SK-N-SH (cell line): Measurements from ENCODE around the gene TAAR2. TPM values are rescaled to one million over a fixed set of nuclear protein-coding genes. Genes with fewer than 3 reads are reported as not detected.

ENCODE experiments used
- CTCF ChIA-PET: fragments of 300-600, 350-600 bp; formaldehyde crosslinking; extraction: SDS; loops from one replicate; lab custom pipeline; 2021; lab: Yijun Ruan, JAX
- POLR2A ChIA-PET: fragments of 350-600 bp; sonication (Branson Sonifier 250); formaldehyde crosslinking; extraction: SDS; loops from one replicate; lab custom pipeline; 2020; ENCODE audit warnings: antibody characterized with exemption, inconsistent platforms; lab: Yijun Ruan, JAX
- DNase-seq: peaks from one replicate; pipeline ENCODE4 v3.0.0; 2012
- H2AFZ ChIP-seq: fragments of 200-600 bp; sonication (generic); 2 replicates; pipeline ENCODE4 v1.8.1; 2016; ENCODE audit warnings: antibody characterized with exemption, mild to moderate bottlenecking, low read depth
- H3F3A ChIP-seq: fragments of 200-600 bp; sonication (generic); replicated peaks from 2 replicates; pipeline ENCODE3; 2016; ENCODE audit warnings: antibody characterized with exemption, mild to moderate bottlenecking; ENCODE audit not compliant: insufficient read depth
- H3K27ac ChIP-seq, 2 experiments: fragments of 200-500 bp in 1 of 2; fragments of 200-600 bp in 1 of 2; sonication (Bioruptor generic) in 1 of 2; sonication (generic), shearing (Covaris generic) in 1 of 2; 2 replicates each; pipeline versions ENCODE4 v1.5.1 to v1.6.1; 2014 to 2016; ENCODE audit warnings: low read depth in 2 of 2, inconsistent platforms in 1 of 2, low read length in 1 of 2, mild to moderate bottlenecking in 1 of 2, mixed read lengths in 1 of 2
- H3K27me3 ChIP-seq: fragments of 200-600 bp; sonication (generic), shearing (Covaris generic); 2 replicates; pipeline ENCODE4 v1.6.1; 2016; ENCODE audit warnings: mixed run types; ENCODE audit not compliant: insufficient read depth
- H3K36me3 ChIP-seq, 2 experiments: fragments of 200-500 bp in 1 of 2; fragments of 200-600 bp in 1 of 2; sonication (Bioruptor generic) in 1 of 2; sonication (generic) in 1 of 2; replicated peaks in 1 of 2; 2 replicates each; pipeline versions ENCODE3 to v1.5.1; 2014 to 2016; ENCODE audit warnings: low read length in 1 of 2, mild to moderate bottlenecking in 1 of 2; ENCODE audit not compliant: insufficient read depth in 2 of 2, control insufficient read depth in 1 of 2
- H3K4me1 ChIP-seq, 2 experiments: fragments of 200-500 bp in 1 of 2; fragments of 200-600 bp in 1 of 2; sonication (Bioruptor generic) in 1 of 2; sonication (generic), shearing (Covaris generic) in 1 of 2; 2 replicates each; pipeline versions ENCODE4 v1.5.1 to v1.6.1; 2014 to 2016; ENCODE audit warnings: low read depth in 1 of 2, low read length in 1 of 2, mixed run types in 1 of 2; ENCODE audit not compliant: insufficient read depth in 2 of 2, control insufficient read depth in 1 of 2
- H3K4me2 ChIP-seq: fragments of 200-600 bp; sonication (generic), shearing (Covaris generic); 2 replicates; pipeline ENCODE4 v1.6.1; 2017; ENCODE audit warnings: mixed run types
- H3K4me3 ChIP-seq, 2 experiments: fragments of 200-500 bp in 1 of 2; fragments of 200-600 bp in 1 of 2; sonication (Bioruptor generic) in 1 of 2; sonication (generic), shearing (Covaris generic) in 1 of 2; 2 replicates each; pipeline versions ENCODE4 v1.5.1 to v1.8.1; 2014 to 2016; ENCODE audit warnings: low read depth in 2 of 2, inconsistent platforms in 1 of 2, low read length in 1 of 2, mild to moderate bottlenecking in 1 of 2, mixed read lengths in 1 of 2, moderate library complexity in 1 of 2
- H3K79me2 ChIP-seq: fragments of 200-600 bp; sonication (generic); 2 replicates; pipeline ENCODE4 v1.8.1; 2017; ENCODE audit warnings: mild to moderate bottlenecking; ENCODE audit not compliant: insufficient read depth
- H3K9ac ChIP-seq: fragments of 200-600 bp; sonication (generic); 2 replicates; pipeline ENCODE4 v1.6.1; 2017; ENCODE audit warnings: mixed run types
- H3K9me2 ChIP-seq: fragments of 200-600 bp; sonication (generic); 2 replicates; pipeline ENCODE4 v1.6.1; 2017; ENCODE audit warnings: mixed run types
- H3K9me3 ChIP-seq: fragments of 200-600 bp; sonication (generic); 2 replicates; pipeline ENCODE4 v1.6.1; 2017; ENCODE audit warnings: mixed run types, mild to moderate bottlenecking, moderate library complexity
- H4K20me1 ChIP-seq: fragments of 200-600 bp; sonication (generic); 2 replicates; pipeline ENCODE4 v1.6.1; 2017; ENCODE audit warnings: mild to moderate bottlenecking, mixed run types; ENCODE audit not compliant: insufficient read depth
- EZH2phosphoT487 ChIP-seq: fragments of 200-600 bp; sonication (generic); IDR thresholded peaks from 2 replicates; pipeline ENCODE4 v1.6.1; 2017; ENCODE audit warnings: low read depth, mixed run types, mild to moderate bottlenecking, antibody characterized with exemption, moderate library complexity, borderline replicate concordance
- FOXM1 ChIP-seq: IDR thresholded peaks from 2 replicates; pipeline ENCODE4 v1.4.0; 2012; ENCODE audit warnings: low read depth, mild to moderate bottlenecking
- JUND ChIP-seq: IDR thresholded peaks from 2 replicates; pipeline ENCODE4 v1.4.0; 2012
- MEF2A ChIP-seq: IDR thresholded peaks from 2 replicates; pipeline ENCODE4 v1.4.0; 2012; ENCODE audit warnings: low read depth, borderline replicate concordance
- MXI1 ChIP-seq: IDR thresholded peaks from 2 replicates; pipeline ENCODE4 v1.6.1; 2012; ENCODE audit warnings: mild to moderate bottlenecking, low read depth, low read length, improper control_type of control experiment
- NFIC ChIP-seq: IDR thresholded peaks from 2 replicates; pipeline ENCODE4 v1.4.0; 2012; ENCODE audit warnings: borderline replicate concordance
- NRF1 ChIP-seq: IDR thresholded peaks from 2 replicates; pipeline ENCODE4 v1.6.1; 2012; ENCODE audit warnings: low read depth, mild to moderate bottlenecking, low read length
- POLR2AphosphoS5 ChIP-seq: IDR thresholded peaks from 2 replicates; pipeline ENCODE4 v1.6.1; 2012; ENCODE audit warnings: low read depth, low read length
- RCOR1 ChIP-seq: fragments of 150-350 bp; IDR thresholded peaks from 2 replicates; pipeline ENCODE4 v1.6.1; 2017; ENCODE audit warnings: antibody characterized with exemption, low read length
- RXRA ChIP-seq: IDR thresholded peaks from 2 replicates; pipeline ENCODE4 v1.4.0; 2012; ENCODE audit warnings: low read depth, mild to moderate bottlenecking, borderline replicate concordance
- SMC3 ChIP-seq: IDR thresholded peaks from 2 replicates; pipeline ENCODE4 v1.6.1; 2012; ENCODE audit warnings: low read depth, low read length, improper control_type of control experiment
- TCF12 ChIP-seq: IDR thresholded peaks from 2 replicates; pipeline ENCODE4 v1.4.0; 2012
- TEAD4 ChIP-seq: IDR thresholded peaks from 2 replicates; pipeline ENCODE4 v1.4.0; 2012; ENCODE audit warnings: mild to moderate bottlenecking, borderline replicate concordance; ENCODE audit not compliant: insufficient read depth
- YY1 ChIP-seq: IDR thresholded peaks from 2 replicates; pipeline ENCODE4 v1.4.0; 2012; ENCODE audit warnings: low read depth, mild to moderate bottlenecking
- WGBS: methylation state at CpG from one replicate; pipeline ENCODE4 v1.1.6; 2017; ENCODE audit warnings: low lambda C conversion rate; 5-methylcytosine and 5-hydroxymethylcytosine counted together
- polyA plus RNA-seq, 3 experiments: library from polyadenylated mRNA; depleted of rRNA; stranded (reverse); fragments of >200 nt; gene quantifications; 2 replicates each; pipeline ENCODE4 v1.2.3, GENCODE V29; 2012
- TF ChIP-seq, protein P1 (sequence below): IDR thresholded peaks from 2 replicates; pipeline ENCODE4 v1.4.0; 2012; ENCODE audit warnings: low read depth, borderline replicate concordance
- TF ChIP-seq, protein P2 (sequence below): fragments of 200-600 bp; sonication (generic); IDR thresholded peaks from 2 replicates; pipeline ENCODE4 v1.6.1; 2017; ENCODE audit warnings: antibody characterized with exemption, mild to moderate bottlenecking, moderate library complexity
- TF ChIP-seq, protein P3 (sequence below): IDR thresholded peaks from 2 replicates; pipeline ENCODE4; 2012
- TF ChIP-seq, protein P4 (sequence below): fragments of 150-350 bp; IDR thresholded peaks from 2 replicates; pipeline ENCODE4 v1.6.1; 2016; ENCODE audit warnings: mild to moderate bottlenecking, low read depth, low read length

The TAAR2 gene
- polyA plus RNA-seq, 1 of the 3 experiments (the other 2 are of a cell fraction): not detected

DNA sequence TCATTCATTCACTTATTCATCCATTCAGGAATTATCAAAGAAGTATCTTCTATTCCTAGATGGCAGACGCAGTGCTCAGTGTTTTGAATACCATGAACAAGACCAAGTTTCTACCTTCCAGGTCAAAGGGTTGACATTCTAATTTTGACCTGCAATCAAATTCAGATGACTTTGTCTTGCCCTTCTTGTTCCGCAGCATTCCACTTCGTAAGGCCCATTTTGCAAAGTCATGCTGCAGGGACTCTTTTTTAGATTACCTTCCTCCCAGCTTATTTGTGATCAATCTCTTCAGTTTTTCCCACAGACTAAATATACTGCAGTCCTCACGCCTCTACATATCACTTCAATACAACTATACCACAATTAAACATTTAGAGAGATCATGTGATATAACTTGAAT is 42.0 kb upstream of the TAAR2 start (continued):
- no peak for TF ChIP-seq MEF2A
- no peak for TF ChIP-seq EZH2phosphoT487
- TF ChIP-seq, protein P1, sequence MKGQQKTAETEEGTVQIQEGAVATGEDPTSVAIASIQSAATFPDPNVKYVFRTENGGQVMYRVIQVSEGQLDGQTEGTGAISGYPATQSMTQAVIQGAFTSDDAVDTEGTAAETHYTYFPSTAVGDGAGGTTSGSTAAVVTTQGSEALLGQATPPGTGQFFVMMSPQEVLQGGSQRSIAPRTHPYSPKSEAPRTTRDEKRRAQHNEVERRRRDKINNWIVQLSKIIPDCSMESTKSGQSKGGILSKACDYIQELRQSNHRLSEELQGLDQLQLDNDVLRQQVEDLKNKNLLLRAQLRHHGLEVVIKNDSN: no peak

DNA sequence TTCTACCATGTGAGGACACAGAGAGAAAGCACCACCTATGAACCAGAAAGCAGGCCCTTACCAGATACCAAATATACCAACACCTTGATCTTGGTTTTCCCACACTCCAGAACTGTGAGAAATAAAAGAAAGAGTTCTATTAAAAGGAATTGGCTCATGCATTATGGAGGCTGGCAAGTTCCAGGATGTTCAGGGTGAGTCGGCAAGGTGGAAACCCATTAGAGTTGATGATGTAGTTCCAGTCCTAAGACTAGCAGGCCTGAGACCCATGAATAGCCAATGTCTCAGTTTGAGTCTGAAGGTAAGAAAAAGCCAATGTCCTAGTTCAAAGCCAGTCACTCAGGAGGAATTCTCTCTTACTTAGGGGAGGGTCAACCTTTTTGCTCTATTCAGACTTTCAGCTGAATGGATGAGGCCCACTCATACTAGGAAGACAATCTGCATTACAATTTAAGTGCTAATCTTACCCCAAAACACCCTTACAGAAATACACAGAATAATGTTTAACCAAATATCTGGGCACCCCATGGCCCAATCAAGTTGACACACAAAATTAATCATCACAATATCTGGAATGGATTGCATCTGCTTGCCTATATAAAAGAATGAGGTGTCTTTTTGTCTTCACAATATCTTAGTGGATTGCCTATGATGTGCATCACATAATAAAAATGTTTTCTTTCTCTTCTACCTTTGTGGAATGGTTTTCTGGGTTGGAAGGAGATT is 40.4 kb upstream of the TAAR2 start:
- 28% methylated on average over 1 of the region's 1 CpG for WGBS
- Histone ChIP-seq H3K27me3 (no peaks in the 10 kb centered on the region), H3K4me1 (no peaks in the 10 kb centered on the region), H3K9me3 (no peaks in the 10 kb centered on the region), H2AFZ (no peak overlapping the region), H3K36me3 (no peaks in the 10 kb centered on the region), H3K27ac (no peak overlapping the region), H3F3A (no peaks in the 10 kb centered on the region), H4K20me1 (no peaks in the 10 kb centered on the region), H3K9me2 (no peaks in the 10 kb centered on the region)
- no peak for DNase-seq
- TF ChIP-seq MXI1 (no peak), EZH2phosphoT487 (no peak), RCOR1 (no peak), YY1 (no peak), SMC3 (no peak), TCF12 (no peak), POLR2AphosphoS5 (no peak), NFIC (no peak), FOXM1 (no peak), TEAD4 (no peak), NRF1 (no peak), JUND (no peak), RXRA (no peak)
- TF ChIP-seq, protein P2, sequence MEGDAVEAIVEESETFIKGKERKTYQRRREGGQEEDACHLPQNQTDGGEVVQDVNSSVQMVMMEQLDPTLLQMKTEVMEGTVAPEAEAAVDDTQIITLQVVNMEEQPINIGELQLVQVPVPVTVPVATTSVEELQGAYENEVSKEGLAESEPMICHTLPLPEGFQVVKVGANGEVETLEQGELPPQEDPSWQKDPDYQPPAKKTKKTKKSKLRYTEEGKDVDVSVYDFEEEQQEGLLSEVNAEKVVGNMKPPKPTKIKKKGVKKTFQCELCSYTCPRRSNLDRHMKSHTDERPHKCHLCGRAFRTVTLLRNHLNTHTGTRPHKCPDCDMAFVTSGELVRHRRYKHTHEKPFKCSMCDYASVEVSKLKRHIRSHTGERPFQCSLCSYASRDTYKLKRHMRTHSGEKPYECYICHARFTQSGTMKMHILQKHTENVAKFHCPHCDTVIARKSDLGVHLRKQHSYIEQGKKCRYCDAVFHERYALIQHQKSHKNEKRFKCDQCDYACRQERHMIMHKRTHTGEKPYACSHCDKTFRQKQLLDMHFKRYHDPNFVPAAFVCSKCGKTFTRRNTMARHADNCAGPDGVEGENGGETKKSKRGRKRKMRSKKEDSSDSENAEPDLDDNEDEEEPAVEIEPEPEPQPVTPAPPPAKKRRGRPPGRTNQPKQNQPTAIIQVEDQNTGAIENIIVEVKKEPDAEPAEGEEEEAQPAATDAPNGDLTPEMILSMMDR: no peak
- TF ChIP-seq, protein P3, sequence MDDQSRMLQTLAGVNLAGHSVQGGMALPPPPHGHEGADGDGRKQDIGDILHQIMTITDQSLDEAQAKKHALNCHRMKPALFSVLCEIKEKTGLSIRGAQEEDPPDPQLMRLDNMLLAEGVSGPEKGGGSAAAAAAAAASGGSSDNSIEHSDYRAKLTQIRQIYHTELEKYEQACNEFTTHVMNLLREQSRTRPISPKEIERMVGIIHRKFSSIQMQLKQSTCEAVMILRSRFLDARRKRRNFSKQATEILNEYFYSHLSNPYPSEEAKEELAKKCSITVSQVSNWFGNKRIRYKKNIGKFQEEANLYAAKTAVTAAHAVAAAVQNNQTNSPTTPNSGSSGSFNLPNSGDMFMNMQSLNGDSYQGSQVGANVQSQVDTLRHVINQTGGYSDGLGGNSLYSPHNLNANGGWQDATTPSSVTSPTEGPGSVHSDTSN: no peak
- TF ChIP-seq, protein P4, sequence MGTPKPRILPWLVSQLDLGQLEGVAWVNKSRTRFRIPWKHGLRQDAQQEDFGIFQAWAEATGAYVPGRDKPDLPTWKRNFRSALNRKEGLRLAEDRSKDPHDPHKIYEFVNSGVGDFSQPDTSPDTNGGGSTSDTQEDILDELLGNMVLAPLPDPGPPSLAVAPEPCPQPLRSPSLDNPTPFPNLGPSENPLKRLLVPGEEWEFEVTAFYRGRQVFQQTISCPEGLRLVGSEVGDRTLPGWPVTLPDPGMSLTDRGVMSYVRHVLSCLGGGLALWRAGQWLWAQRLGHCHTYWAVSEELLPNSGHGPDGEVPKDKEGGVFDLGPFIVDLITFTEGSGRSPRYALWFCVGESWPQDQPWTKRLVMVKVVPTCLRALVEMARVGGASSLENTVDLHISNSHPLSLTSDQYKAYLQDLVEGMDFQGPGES: no peak
- TF ChIP-seq, protein P1: no peak
- TF ChIP-seq, all 33 proteins: peak for 0
- CTCF ChIA-PET: no interaction called here
- no peak overlapping the region for H3K9ac ChIP-seq
- H3K4me2 ChIP-seq: no peak overlapping the region
- POLR2A ChIA-PET: no interaction called here
- no peaks in the 10 kb centered on the region for H3K79me2 ChIP-seq
- H3K4me3 ChIP-seq: no peak overlapping the region
